Central memory CD4-positive, alpha-beta T cell (primary cell): Measurements from ENCODE around the gene SCFD1.
"Not testable (repeated sequence)": the region's sequence is repeated elsewhere in the genome, so short reads cannot be mapped to it uniquely, and the experiment has no call there.

Source experiments
- DNase-seq: peaks from one replicate; pipeline ENCODE4 v3.0.0; 2022

Gene SCFD1

DNA sequence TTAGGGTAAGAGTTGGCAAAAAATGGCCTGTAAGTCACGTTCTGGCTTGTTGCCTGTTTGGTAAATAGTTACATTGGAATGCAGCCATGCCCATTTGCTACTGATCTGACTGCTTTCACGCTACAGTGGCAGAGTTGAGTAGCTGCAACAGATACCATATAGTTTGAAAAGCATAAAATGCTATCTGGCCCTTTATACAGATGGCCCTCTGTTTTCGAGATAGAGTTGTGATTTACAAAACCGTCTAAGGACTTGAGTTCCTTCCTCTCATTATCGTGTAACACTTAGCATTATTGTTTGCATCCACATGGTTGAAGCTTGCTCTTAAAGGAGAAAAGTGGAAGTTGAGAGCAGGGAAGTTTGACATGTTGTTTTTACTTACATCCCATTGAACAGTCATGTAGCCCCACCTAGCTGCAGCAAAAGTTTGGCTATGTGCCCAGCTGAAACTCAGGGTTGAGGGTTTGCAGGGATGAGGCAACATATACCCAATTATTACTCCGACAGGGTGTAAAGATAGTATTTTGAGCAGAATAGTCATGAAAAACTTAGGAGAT, 11.3 kb upstream of the SCFD1 start:
- no peak for DNase-seq

DNA sequence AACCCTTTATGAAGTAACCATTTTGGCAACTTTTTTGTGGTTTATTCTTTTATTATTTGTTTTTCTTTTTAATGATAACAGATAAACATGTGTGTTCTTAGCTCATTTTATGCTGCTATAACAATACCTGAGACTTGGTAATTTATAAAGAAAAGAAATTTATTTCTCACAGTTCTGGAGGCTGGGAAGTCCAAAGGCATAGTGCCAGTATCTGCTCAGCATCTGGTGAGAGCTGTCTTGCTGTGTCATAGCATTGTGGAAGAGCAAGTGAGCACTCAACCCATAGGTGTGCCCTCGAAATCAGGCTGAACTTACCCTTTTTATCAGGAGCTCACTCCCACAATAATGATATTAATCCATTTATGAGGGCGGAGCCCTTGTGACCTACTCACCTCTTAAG, 8.0 kb upstream of the SCFD1 start:
- no peak for DNase-seq

GRCh38 chr14:30620178-30620577, 1.9 kb upstream of the SCFD1 start:
- no peak for DNase-seq

GRCh38 chr14:30621354-30621939, 672 bp upstream of the SCFD1 start:
- no peak for DNase-seq

DNA sequence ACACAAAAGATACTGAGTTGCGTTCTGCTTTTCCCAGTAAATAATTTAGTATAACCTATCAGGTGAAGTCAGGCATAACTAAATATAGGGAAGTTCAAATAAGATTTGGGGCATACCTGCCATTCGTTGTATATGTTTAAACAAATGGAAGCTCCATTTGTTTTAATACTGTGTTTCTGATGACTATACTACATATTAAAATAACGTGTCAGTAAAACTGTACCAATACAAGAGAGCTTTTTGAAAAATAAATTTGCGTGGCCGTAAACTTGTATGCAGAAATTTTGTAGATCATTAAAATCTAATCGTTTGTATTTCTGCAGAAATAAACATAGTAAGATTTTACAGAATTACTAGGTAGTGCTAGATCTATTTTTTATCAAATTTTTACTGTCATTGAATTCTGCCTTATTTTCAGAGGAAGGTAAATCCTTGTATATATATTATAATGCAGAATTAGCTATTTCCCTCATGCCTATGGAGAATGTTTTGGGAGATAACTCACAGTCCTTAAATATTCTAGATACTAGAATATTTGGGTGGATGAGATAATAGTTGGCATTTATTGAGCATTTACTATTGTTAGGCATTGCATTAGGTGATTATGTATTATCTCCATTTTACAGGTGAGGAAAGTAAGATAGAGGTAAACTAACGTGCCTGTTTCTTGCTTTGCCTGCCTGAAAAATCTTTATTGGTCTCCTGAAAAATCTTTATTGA, 1.5 kb downstream of the SCFD1 start:
- no peak for DNase-seq

GRCh38 chr14:30624132-30624423, 2.0 kb downstream of the SCFD1 start:
- DNase-seq, result no peak

DNA sequence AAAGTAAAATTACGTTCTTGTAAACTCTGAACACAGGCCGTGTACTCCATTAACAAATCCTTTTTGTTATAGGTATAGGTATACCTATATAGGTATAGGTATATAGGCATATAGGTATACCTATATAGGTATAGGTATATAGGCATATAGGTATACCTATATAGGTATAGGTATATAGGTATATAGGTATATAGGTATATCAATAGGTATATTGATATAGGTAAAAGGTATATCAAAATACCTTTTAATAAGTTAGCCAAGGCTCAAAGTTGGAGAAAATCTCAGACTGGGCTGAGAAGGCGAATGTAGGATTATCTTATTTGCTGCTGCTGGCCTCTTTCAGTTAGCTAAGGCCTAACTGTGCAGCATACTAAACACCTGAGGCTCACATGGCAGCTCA, 3.4 kb downstream of the SCFD1 start:
- no peak for DNase-seq

GRCh38 chr14:30629432-30629831, 7.3 kb downstream of the SCFD1 start:
- DNase-seq, result not testable (repeated sequence)

DNA sequence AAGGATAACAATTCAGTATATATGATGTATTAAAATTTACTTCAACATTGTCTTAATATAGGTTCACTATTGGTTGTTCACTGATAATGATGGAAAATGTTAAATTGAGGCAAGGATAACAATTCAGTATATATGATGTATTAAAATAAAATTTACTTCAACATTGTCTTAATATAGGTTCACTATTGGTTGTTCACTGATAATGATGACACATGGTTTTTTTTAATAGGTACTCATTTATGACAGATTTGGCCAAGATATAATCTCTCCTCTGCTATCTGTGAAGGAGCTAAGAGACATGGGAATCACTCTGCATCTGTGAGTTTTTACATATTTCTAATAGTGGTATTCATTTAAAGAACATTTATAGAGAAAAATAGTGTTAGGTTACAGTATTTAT, 8.1 kb downstream of the SCFD1 start:
- no peak for DNase-seq

GRCh38 chr14:30632730-30633129, 10.6 kb downstream of the SCFD1 start:
- no peak for DNase-seq

- DNase-seq, result no peak
Observed at GRCh38 chr14:30638926-30639325, 16.8 kb downstream of the SCFD1 start.

DNA sequence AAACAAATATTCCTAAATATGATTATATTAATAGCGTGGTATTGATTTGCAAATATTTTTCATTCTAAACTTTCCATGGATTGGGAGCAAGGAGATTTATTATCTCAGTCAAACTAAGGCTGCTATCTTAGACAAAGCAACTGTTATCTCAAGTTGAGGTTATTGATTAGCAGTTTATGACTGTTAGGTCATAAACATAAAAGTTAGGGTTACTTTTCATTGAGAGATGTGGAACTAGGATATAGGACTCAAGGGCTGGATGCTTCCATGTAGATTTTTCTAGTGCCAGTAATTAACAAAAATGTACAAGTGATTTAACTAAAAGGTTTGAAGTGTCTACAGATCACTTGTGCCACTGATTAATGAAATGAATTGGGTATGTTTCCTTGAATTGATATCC, 19.1 kb downstream of the SCFD1 start:
- no peak for DNase-seq

DNA sequence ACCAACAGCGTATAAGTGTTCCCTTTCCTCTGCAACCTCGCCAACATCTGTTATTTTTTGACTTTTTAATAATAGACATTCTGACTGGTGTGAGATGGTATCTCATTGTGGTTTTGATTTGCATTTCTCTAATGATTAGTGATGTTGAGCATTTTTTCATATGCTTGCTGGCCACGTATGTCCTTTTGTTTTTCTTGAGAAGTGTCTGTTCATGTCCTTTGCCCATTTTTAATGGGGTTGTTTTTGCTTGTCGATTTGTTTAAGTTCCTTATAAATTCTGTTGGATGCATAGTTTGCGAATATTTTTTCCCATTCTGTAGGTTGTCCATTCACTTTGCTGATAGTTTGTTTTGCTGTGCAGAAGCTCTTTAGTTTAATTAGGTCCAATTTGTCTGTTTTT, 22.3 kb downstream of the SCFD1 start:
- not testable (repeated sequence) for DNase-seq

DNA sequence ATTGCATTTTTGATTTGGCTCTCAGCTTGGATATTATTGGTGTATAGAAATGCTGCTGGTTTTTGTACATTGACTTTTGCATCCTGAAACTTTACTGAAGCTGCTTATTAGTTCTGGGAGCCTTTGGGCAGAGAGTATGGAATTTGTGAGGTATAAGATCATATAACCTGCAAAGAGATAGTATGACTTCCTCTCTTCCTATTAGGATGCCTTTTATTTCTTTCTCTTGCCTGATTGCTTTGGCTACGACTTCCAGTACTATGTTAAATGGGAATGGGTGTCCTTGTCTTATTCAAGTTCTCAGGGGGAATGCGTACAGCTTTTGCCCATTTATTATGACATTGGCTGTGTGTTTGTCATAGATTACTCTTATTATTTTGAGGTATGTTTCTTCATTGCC, 23.5 kb downstream of the SCFD1 start:
- no peak for DNase-seq

DNA sequence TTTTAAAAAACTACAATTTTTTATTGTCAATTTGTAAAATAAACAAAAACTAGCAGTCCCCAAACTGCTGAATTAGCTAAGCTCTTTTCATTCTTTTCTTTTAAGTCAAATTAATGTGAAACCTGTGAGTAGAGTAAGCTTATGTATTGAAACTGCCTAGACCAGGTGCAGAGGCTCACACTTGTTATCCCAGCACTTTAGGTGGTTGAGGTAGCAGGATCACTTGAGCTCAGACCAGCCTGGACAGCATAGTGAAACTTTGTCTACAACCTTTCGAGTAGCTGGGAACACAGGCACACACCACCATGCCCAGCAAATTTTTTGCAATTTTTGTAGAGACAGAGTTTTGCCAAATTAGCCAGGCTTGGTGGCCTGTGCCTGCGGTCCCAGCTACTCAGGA, 26.4 kb downstream of the SCFD1 start:
- no peak for DNase-seq

DNA sequence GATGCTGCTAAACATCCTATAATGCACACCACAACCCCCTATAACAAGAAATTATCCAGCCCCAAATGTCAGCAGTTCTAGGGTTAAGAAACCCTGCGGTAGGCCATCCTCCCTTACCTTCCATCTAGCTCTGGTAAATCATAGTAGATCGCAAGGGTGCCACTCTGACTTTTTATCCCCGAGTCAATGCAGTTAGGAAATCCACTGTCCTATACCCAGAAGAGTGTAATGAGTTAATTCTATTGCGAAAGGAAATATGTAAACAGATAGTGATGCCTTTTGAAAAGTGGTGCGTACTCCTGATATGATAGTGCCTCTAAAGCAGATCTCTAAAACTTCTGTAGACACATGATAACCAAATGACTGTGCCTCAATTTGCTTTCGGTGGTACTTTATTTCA, 29.8 kb downstream of the SCFD1 start:
- DNase-seq, result no peak

GRCh38 chr14:30655124-30655523, 33.0 kb downstream of the SCFD1 start:
- DNase-seq, result no peak

GRCh38 chr14:30655658-30656057, 33.5 kb downstream of the SCFD1 start:
- no peak for DNase-seq

DNA sequence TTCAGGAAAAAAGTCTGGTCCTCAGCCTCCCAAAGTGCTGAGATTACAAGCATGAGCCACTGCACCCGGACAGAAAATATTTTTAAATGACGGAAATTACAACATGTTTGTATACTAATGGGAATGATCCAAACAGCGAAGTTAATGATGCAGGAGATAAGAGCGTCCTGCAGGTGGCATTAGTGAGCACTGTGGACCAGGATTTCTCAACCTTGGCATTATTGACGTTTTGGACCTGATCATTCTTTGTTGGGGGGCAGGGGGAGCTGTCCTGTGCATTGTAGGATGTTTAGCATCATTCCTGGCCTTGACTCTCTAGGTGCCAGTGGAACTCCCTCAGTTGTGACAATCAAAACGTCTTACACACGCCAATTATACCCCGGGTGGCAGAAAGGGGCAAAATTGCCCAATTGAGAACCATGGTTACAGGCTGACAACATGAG, 34.1 kb downstream of the SCFD1 start:
- DNase-seq, result peak; percentile 32

GRCh38 chr14:30657050-30657449, 34.9 kb downstream of the SCFD1 start:
- DNase-seq, result no peak

DNA sequence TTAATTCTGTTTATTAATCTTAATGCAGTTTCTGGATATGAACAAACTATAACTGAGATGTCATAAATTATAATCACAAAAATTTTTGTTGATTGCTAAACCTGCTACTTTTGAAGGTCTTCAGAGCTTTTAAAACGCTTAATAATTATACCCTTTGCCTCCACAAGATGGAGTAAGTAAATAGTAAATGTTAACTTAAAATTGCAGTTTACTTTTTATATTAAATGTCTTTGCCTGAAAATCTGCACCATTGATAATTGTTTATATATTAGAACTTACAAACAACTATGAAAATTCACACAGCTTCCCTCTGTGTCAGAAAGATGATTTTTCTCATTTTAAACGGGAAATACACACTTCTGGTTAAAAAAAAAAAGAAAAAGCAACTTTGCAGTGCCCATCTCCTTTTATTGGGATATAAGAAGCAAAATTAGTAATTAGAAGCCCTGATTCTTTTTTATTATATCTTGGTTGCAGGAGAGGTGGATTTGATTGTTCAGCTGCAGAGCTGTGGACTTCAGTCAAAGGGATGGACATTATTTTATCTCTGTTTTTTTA, 35.6 kb downstream of the SCFD1 start:
- no peak for DNase-seq

GRCh38 chr14:30658645-30659044, 36.5 kb downstream of the SCFD1 start:
- DNase-seq, result no peak

DNA sequence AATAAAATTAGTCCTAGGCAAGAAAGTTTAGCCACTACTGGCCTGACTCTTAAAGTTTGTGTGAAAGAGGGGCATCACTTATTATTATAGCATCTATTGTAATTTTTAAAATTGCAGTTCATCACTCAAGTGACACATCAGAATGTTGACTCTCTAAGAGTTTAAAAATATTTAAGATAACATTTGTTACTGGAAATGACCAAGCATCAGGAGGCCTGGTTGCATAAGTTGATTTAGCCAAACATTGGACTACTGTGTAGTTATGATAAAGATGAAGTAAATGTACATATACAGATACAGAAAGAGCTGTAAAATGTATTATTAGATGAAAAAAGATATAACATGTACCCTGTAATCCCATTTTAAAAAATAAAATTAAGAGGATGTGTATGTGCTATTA, 47.5 kb downstream of the SCFD1 start:
- no peak for DNase-seq

GRCh38 chr14:30673071-30673470, 51.0 kb downstream of the SCFD1 start:
- no peak for DNase-seq
